AG09319 (cell line): ENCODE results near the gene VMO1.
A peak's percentile ranks its signal among the peaks of the same experiment; 100 is the strongest.

Experiments
- DNase-seq: peaks from one replicate; pipeline ENCODE4 v3.0.0-alpha.2; 2010; ENCODE audit warnings: low read depth; ENCODE audit errors: extremely low read depth
- TF ChIP-seq, protein P1 (sequence below): IDR thresholded peaks from 2 replicates; pipeline ENCODE4 v1.5.1; 2011; ENCODE audit warnings: low read depth, mild to moderate bottlenecking, inconsistent platforms, low read length, moderate library complexity

Gene VMO1

DNA sequence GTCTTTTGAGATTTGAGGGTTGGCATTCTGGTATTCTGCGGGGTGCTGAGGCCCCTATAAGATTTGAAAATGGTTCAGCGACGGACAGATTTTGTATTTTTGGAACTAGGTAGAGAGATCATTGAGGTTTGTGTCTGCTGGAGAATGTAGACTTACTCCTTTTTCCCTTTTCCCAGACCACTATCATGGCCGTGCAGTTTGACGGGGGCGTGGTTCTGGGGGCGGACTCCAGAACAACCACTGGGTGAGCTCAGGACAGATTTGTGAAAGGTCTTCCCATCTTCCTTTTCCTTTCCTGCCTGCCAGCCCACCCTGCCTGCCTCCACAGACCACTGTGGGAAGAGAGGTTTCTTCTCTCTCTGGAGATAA, 10.4 kb upstream of the VMO1 start:
- no peak for DNase-seq

GRCh38 chr17:4795168-4795567, 9.0 kb upstream of the VMO1 start:
- DNase-seq: no peak
- TF ChIP-seq, protein P1, sequence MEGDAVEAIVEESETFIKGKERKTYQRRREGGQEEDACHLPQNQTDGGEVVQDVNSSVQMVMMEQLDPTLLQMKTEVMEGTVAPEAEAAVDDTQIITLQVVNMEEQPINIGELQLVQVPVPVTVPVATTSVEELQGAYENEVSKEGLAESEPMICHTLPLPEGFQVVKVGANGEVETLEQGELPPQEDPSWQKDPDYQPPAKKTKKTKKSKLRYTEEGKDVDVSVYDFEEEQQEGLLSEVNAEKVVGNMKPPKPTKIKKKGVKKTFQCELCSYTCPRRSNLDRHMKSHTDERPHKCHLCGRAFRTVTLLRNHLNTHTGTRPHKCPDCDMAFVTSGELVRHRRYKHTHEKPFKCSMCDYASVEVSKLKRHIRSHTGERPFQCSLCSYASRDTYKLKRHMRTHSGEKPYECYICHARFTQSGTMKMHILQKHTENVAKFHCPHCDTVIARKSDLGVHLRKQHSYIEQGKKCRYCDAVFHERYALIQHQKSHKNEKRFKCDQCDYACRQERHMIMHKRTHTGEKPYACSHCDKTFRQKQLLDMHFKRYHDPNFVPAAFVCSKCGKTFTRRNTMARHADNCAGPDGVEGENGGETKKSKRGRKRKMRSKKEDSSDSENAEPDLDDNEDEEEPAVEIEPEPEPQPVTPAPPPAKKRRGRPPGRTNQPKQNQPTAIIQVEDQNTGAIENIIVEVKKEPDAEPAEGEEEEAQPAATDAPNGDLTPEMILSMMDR: no peak

More for the DNA sequence above, 10.4 kb upstream of the VMO1 start:
- TF ChIP-seq, protein P1: no peak

- TF ChIP-seq, protein P1: no peak
- DNase-seq: no peak
These were observed 4.5 kb upstream of the VMO1 start for GRCh38 chr17:4790705-4791088.

GRCh38 chr17:4789951-4790704, 4.0 kb upstream of the VMO1 start:
- TF ChIP-seq, protein P1: peak; percentile 65
- DNase-seq: peak; percentile 64

DNA sequence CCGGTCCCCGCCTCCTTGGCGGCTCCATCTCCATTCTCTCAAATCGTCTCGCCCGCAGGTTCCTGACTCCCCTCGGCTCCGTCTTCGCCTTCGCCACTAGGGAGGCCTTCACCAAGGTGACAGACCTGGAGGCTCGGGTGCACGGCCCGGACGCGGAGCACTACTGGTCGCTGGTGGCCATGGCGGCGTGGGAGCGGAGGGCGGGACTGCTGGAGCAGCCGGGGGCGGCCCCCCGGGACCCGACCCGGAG, 3.5 kb upstream of the VMO1 start:
- TF ChIP-seq, protein P1: no peak
- no peak for DNase-seq

- TF ChIP-seq, protein P1: no peak
- DNase-seq: no peak
These were observed 2.9 kb upstream of the VMO1 start, which contains the start of gene GLTPD2 for GRCh38 chr17:4788807-4789700. GLTPD2 (plus strand) TSS chr17:4788964; CDS start chr17:4789012, 48 bp downstream.

DNA sequence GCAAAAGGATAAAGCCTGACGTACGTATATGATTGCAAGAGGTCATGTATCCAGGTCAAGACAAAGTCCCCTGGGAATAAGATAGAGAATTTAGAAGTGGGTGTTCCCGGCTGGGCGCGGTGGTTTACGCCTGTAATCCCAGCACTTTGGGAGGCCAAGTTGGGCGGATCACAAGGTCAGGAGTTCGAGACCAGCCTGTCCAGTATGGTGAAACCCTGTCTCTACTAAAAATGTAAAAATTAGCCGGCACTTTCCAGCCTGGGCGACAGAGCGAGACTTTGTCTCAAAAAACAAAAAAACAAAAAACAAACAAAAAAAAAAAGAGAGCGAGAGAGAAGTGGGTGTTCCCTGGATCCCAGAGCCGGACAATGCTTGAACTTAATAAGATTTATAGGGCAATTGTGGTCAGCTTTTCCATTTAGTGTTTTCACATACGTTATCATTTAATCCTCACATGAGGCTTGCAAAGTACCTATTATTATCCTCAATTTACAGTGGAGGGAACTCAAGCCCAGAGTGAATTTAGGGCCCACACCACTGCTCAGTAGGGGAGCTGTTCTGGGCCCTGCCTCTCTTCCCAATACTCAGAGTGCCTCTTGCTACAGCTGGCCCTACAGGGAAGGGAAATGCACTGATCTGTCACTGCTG, 2.1 kb upstream of the VMO1 start:
- DNase-seq: no peak
- TF ChIP-seq, protein P1: no peak
